Measurements from ENCODE around the gene SSR1. TPM values are rescaled to one million over a fixed set of nuclear protein-coding genes. Genes with fewer than 3 reads are reported as not detected.

SSR1 gene
- total and polyA plus RNA-seq, 9 of the 15 experiments (the other 6 are each of a cell fraction or from before 2014, with no cell fraction given): 87.7 to 220 (median 144) TPM

- TF ChIP-seq RBM15 (IDR thresholded peaks at IDR 0.05; ENCODE audit: insufficient read depth, low read length) (no peak), KLF10 (CRISPR knock-in tag; IDR thresholded peaks at IDR 0.05) (no peak), ETS2 (tag; IDR thresholded peaks at IDR 0.05; ENCODE audit: borderline replicate concordance, poor library complexity, severe bottlenecking) (no peak), RNF2 (IDR thresholded peaks at IDR 0.05) (peak; percentile 84), NEUROD1 (IDR thresholded peaks at IDR 0.05; ENCODE audit: borderline replicate concordance, low read depth, low read length, partially characterized antibody) (peak; percentile 42), ZNF253 (CRISPR knock-in tag; conservative IDR thresholded peaks at IDR 0.05) (no peak), DIDO1 (tag; IDR thresholded peaks at IDR 0.05; ENCODE audit: low read depth) (no peak), CBFA2T3 (IDR thresholded peaks at IDR 0.05) (peak; percentile 20; the same call in 1 of the 2 replicates), TAF1 (IDR thresholded peaks at IDR 0.05; ENCODE audit: control insufficient read depth, extremely low read depth, insufficient read depth, low read length, severe bottlenecking) (peak; percentile 90), MAX (CRISPR knock-in tag; IDR thresholded peaks at IDR 0.05) (peak; percentile 94), KDM2B (CRISPR knock-in tag; IDR thresholded peaks at IDR 0.05) (no peak), ZNF586 (CRISPR knock-in tag; conservative IDR thresholded peaks at IDR 0.05) (no peak), GTF2B (IDR thresholded peaks at IDR 0.05; ENCODE audit: extremely low read depth, insufficient read length) (no peak), FOS (IDR thresholded peaks at IDR 0.05; ENCODE audit: extremely low read depth, insufficient read length) (no peak), GATAD2A (IDR thresholded peaks at IDR 0.05) (no peak), TAF9B (IDR thresholded peaks at IDR 0.05; ENCODE audit: partially characterized antibody) (peak; percentile 87), HOMEZ (CRISPR knock-in tag; IDR thresholded peaks at IDR 0.05) (no peak), ZNF280B (CRISPR knock-in tag; IDR thresholded peaks at IDR 0.05) (no peak), ZNF79 (CRISPR knock-in tag; IDR thresholded peaks at IDR 0.05; ENCODE audit: low read depth) (no peak), ZNF134 (CRISPR knock-in tag; conservative IDR thresholded peaks at IDR 0.05) (no peak), HSF4 (CRISPR knock-in tag; IDR thresholded peaks at IDR 0.05; ENCODE audit: borderline replicate concordance) (no peak), SIRT6 (IDR thresholded peaks at IDR 0.05; ENCODE audit: low read depth, low read length) (no peak), DACH1 (IDR thresholded peaks at IDR 0.05; ENCODE audit: partially characterized antibody) (no peak), CEBPG (CRISPR knock-in tag; IDR thresholded peaks at IDR 0.05) (peak; percentile 62; the same call in 1 of the 2 replicates), CEBPG (tag; conservative IDR thresholded peaks at IDR 0.05 in 1 of 2, IDR thresholded peaks at IDR 0.05 in 1 of 2) (no peak), EWSR1 (IDR thresholded peaks at IDR 0.05; ENCODE audit: borderline replicate concordance, low read depth, partially characterized antibody) (no peak)
These were observed at the start of gene SSR1 (continued) for GRCh38 chr6:7312616-7313504.
